AG09319 (cell line): ENCODE data around the gene MCC.

Source experiments
- DNase-seq: peaks from one replicate; pipeline ENCODE4 v3.0.0-alpha.2; 2010; ENCODE audit warnings: low read depth; ENCODE audit errors: extremely low read depth
- CTCF ChIP-seq: IDR thresholded peaks from 2 replicates; pipeline ENCODE4 v1.5.1; 2011; ENCODE audit warnings: low read depth, mild to moderate bottlenecking, inconsistent platforms, low read length, moderate library complexity

MCC gene

GRCh38 chr5:113356487-113356886 lies 131.8 kb downstream of the MCC start:
- no peak for TF ChIP-seq CTCF
- DNase-seq, result no peak

- no peak for DNase-seq
- TF ChIP-seq CTCF, result no peak
These were observed 134.2 kb downstream of the MCC start for GRCh38 chr5:113354055-113354454.

GRCh38 chr5:113347572-113347971 lies 140.7 kb downstream of the MCC start:
- TF ChIP-seq CTCF, result no peak
- DNase-seq, result no peak

GRCh38 chr5:113344973-113345940 lies 143.0 kb downstream of the MCC start:
- DNase-seq, result no peak
- TF ChIP-seq CTCF, result no peak

GRCh38 chr5:113343343-113343742 lies 144.9 kb downstream of the MCC start:
- no peak for DNase-seq
- no peak for TF ChIP-seq CTCF

GRCh38 chr5:113340537-113340936 lies 147.7 kb downstream of the MCC start:
- no peak for DNase-seq
- no peak for TF ChIP-seq CTCF

- TF ChIP-seq CTCF, result no peak
- no peak for DNase-seq
These were observed 149.6 kb downstream of the MCC start for GRCh38 chr5:113338628-113339027.
